Astrocyte of the hippocampus (primary cell): ENCODE results near the gene KIF2C.
"Not testable (repeated sequence)": the region's sequence is repeated elsewhere in the genome, so short reads cannot be mapped to it uniquely, and the experiment has no call there.

Source experiments
- DNase-seq: peaks from one replicate; pipeline ENCODE4 v3.0.0; 2011; ENCODE audit warnings: low read depth, low spot score

Gene KIF2C

DNA sequence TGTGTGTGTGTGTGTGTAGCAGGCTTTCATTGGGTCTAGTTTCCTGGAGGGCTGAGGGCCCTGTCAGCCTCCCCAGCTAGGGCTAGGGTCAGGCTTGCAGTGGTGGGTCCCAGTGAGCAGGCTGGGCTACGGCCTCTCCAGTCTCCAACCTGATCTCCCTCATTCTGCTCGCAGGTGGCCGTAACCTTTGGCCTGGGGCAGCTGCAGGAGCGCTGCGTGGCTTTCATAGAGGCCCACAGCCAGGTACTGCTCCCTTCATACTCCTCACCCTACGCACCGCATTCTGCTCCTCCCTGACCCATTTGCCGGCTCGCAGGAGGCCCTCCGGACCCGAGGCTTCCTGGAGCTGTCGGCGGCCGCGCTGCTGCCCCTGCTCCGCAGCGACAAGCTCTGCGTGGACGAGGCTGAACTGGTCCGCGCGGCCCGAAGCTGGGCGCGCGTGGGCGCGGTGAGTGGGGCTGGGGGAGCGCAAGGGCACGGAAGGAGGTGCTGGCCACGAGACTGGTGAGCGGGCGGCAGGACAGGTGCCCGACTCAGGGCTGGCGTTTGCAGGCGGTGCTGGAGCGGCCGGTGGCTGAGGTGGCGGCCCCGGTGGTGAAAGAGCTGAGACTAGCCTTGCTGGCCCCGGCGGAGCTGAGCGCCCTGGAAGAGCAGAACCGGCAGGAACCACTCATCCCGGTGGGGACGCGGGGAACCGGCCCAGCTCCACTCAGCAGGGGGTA lies 73.3 kb downstream of the KIF2C start:
- peak; percentile 56 for DNase-seq

DNA sequence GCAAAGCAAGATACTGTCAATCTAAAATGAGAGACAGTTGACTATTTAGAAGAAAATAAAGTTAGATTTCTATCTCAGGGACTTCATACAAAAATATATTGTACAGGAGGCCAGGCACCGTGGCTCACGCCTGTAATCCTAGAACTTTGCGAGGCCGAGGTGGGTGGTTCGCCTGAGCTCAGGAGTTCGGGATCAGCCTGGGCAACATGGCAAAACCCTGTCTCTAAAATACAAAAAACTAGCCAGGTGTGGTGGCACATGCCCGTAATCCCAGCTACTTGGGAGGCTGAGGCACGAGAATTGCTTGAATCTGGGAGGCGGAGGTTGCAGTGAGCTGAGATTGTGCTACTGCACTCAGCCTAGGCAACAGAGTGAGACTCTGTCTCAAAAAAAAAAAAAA lies 76.3 kb downstream of the KIF2C start:
- not testable (repeated sequence) for DNase-seq

DNA sequence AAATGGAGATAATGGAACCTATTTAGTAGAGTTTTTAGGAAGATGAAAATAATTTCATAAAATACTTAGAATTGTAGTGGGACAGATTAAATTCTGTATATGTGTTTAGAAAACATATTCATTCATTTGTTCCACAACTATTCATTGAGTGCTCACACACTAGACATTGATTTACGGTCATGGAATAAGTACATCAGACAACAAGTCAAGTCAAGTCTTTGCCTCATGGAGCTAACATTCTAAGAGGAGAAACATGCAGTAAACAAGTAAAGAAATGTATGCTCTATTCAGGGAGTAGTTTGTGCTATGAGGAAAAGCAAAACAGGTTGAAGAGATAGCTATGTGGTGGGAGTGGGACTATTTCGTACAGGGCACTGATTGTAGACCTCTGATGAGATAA lies 77.7 kb downstream of the KIF2C start:
- DNase-seq = no peak
